ENCODE data around the gene ADGRD2. TPM values are rescaled to one million over a fixed set of nuclear protein-coding genes. Genes with fewer than 3 reads are reported as not detected.

The ADGRD2 gene
- total RNA-seq, 1 experiment from 2014 or later = 1.5 TPM

DNA sequence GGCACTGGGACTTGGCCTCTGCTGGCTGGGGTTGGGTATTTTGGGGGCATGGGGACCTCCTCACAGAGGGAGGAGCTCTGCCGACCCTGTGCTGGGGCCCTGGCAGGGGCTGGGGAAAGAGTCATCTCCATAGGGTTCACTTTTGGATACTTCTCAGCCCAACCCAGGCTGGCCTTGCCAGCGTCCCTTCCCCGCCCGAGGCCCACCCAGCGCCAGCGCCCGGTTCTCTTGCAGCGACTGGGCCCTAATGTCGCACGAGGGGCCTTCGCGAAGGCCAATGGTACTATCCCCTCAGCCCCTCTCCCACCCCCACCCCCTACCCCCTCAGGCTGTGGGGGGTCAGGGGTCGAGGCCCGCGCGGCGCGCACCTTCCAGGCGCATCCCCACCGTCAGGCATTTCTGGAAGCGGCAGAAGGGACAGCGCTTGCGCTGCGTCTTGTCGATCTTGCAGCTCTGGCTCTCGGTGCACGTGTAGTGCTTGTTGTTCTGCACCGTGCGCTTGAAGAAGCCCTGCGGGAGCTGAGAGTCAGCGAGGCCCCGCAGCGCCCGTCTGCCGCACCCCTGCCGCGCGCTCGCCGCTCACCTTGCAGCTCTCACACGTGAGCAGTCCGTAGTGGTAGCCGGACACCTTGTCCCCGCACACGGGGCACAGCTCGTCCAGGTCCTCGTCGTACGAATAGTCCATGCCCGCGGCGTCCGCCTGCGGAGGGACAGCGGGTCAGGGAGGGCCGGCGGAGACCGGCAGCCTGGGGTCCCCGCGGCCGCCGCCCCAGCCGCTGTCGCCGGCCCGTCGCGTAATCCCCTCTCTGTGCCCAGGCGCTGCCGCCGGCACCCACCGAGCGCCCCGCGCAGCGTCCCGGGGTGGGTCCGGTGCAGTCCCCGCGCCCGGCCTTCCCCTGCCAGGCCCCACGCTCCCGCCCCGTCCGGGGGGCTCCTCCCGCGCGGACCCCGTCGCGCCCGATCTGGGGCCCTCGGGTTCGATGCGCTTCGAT lies 52.8 kb downstream of the ADGRD2 start:
- peak overlapping the region; percentile 33 to 80 for H3K4me3 Mint-ChIP-seq
- Histone ChIP-seq H3K4me1 (ENCODE audit: insufficient read depth, low read length) (peaks cover 4% of the 10 kb centered on the region; the same call in 1 of the 2 replicates), H3K79me1 (ENCODE audit: insufficient read depth, low read depth, low read length, poor library complexity, severe bottlenecking) (no peaks in the 10 kb centered on the region), H3K23ac (ENCODE audit: insufficient read length, low read depth, low read length) (no peak overlapping the region), H3K4me2 (ENCODE audit: insufficient read depth, insufficient read length, low read length) (peak overlapping the region; percentile 56), H3K9ac (ENCODE audit: extremely low read depth, insufficient read length, low read length) (no peak overlapping the region), H3K27me3 (ENCODE audit: insufficient read depth, low read length) (peaks cover 33% of the 10 kb centered on the region), H2BK5ac (ENCODE audit: insufficient read length, low read length) (no peak overlapping the region), H4K91ac (ENCODE audit: insufficient read length, low read depth, low read length) (no peak overlapping the region), H3K23me2 (ENCODE audit: insufficient read length, low read depth, low read length, poor library complexity, severe bottlenecking) (peaks cover 6% of the 10 kb centered on the region), H3K9me3 (ENCODE audit: control insufficient read depth, low read depth, low read length) (no peaks in the 10 kb centered on the region), H3K56ac (ENCODE audit: insufficient read length, low read depth, low read length) (no peak overlapping the region), H3T11ph (ENCODE audit: low read length) (no peak overlapping the region), H2BK20ac (ENCODE audit: low read depth, low read length, poor library complexity, severe bottlenecking) (no peak overlapping the region), H2AFZ (ENCODE audit: low read length) (no peak overlapping the region), H2BK15ac (ENCODE audit: low read depth, low read length) (no peak overlapping the region), H3K18ac (ENCODE audit: insufficient read length, low read depth, low read length) (no peak overlapping the region), H3K14ac (ENCODE audit: insufficient read depth, low read length) (no peak overlapping the region), H3K79me2 (ENCODE audit: insufficient read depth, low read length) (no peaks in the 10 kb centered on the region), H2BK120ac (ENCODE audit: low read depth, low read length, poor library complexity, severe bottlenecking) (no peak overlapping the region), H3K27ac (ENCODE audit: insufficient read length, low read depth, low read length) (no peak overlapping the region), H2AK5ac (ENCODE audit: insufficient read length, low read length) (no peak overlapping the region), H3K4ac (ENCODE audit: low read depth, low read length) (no peak overlapping the region), H2BK12ac (ENCODE audit: insufficient read length, low read depth, low read length) (no peak overlapping the region), H4K8ac (replicated peaks; ENCODE audit: insufficient read length, low read depth, low read length) (no peak overlapping the region), H4K20me1 (ENCODE audit: control insufficient read depth, insufficient read depth, insufficient read length) (no peaks in the 10 kb centered on the region), H4K5ac (ENCODE audit: insufficient read length, low read depth, low read length) (no peak overlapping the region)
- peaks cover 6 to 38% of the 10 kb centered on the region in 2 experiments for H3K4me1 Mint-ChIP-seq
- H3K27ac Mint-ChIP-seq = no peak overlapping the region
- peaks cover 68% of the 10 kb centered on the region for H3K27me3 Mint-ChIP-seq (ENCODE audit: low read depth)
- peaks cover 0 to 8% of the 10 kb centered on the region in 2 experiments; a peak in 3 of 5 replicates for H3K9me3 Mint-ChIP-seq
- H3K36me3 Mint-ChIP-seq (ENCODE audit: insufficient read depth in 1 of 3, low read depth in 3 of 3) = peaks cover 0 to 2% (median 0%) of the 10 kb centered on the region in 3 experiments; a peak in 1 of 7 replicates
- TF ChIP-seq, protein P1, sequence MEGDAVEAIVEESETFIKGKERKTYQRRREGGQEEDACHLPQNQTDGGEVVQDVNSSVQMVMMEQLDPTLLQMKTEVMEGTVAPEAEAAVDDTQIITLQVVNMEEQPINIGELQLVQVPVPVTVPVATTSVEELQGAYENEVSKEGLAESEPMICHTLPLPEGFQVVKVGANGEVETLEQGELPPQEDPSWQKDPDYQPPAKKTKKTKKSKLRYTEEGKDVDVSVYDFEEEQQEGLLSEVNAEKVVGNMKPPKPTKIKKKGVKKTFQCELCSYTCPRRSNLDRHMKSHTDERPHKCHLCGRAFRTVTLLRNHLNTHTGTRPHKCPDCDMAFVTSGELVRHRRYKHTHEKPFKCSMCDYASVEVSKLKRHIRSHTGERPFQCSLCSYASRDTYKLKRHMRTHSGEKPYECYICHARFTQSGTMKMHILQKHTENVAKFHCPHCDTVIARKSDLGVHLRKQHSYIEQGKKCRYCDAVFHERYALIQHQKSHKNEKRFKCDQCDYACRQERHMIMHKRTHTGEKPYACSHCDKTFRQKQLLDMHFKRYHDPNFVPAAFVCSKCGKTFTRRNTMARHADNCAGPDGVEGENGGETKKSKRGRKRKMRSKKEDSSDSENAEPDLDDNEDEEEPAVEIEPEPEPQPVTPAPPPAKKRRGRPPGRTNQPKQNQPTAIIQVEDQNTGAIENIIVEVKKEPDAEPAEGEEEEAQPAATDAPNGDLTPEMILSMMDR (conservative IDR thresholded peaks at IDR 0.05) = no peak
- no CpG with 5 or more reads among the region's 96 CpGs for WGBS (ENCODE audit: extremely low coverage, insufficient read length, low lambda C conversion rate)
- DNase-seq = peak; percentile 63

Data from H9 (cell line).